Endothelial cell of umbilical vein (primary cell): ENCODE measurements around the gene ELMO2. TPM values are rescaled to one million over a fixed set of nuclear protein-coding genes. Genes with fewer than 3 reads are reported as not detected.

Experiments used
- BruUV-seq: library from RNA; stranded (reverse); fragments of 400-500 nt; replicated peaks from 2 replicates; lab custom pipeline; 2021; lab: Mats Ljungman, UMichigan
- CTCF ChIA-PET: fragments of 300-600, 350-600 bp; sonication (Branson Sonifier 250); formaldehyde crosslinking; loops from one replicate; lab custom pipeline; 2021; ENCODE audit warnings: antibody characterized with exemption, inconsistent platforms; lab: Charles Lee
- POLR2A ChIA-PET: fragments of 300-600, 350-600 bp; sonication (Branson Sonifier 250); formaldehyde crosslinking; loops from one replicate; lab custom pipeline; 2021; ENCODE audit warnings: antibody characterized with exemption, inconsistent platforms; lab: Charles Lee
- DNase-seq: peaks from one replicate; pipeline ENCODE4 v3.0.0-alpha.2; 2011; ENCODE audit warnings: low read depth, low spot score
- FAIRE-seq: peaks from 2 replicates; lab custom pipeline; 2011; peaks lifted over from hg19 to GRCh38; lab: Jason Lieb, UNC
- H2AFZ ChIP-seq: 2 replicates; pipeline ENCODE4 v1.6.0; 2012; ENCODE audit warnings: low read depth, low read length, control low read depth, inconsistent platforms
- H3K27ac ChIP-seq: 2 replicates; pipeline ENCODE4 v1.5.1; 2011; ENCODE audit warnings: low read depth, mild to moderate bottlenecking, control low read depth, low read length, moderate library complexity; ENCODE audit not compliant: insufficient read depth
- H3K27me3 ChIP-seq, 2 experiments: 2 replicates each; pipeline versions ENCODE4 v1.6.0 to v1.6.1; 2011; ENCODE audit warnings: low read length in 2 of 2, mixed read lengths in 1 of 2; ENCODE audit not compliant: control insufficient read depth in 2 of 2, insufficient read depth in 2 of 2
- H3K36me3 ChIP-seq, 2 experiments: 2 replicates in 1 of 2; 3 replicates in 1 of 2; pipeline ENCODE4 v1.5.1; 2011; ENCODE audit warnings: low read length in 2 of 2, mild to moderate bottlenecking in 1 of 2, moderate library complexity in 1 of 2; ENCODE audit not compliant: control insufficient read depth in 2 of 2, insufficient read depth in 2 of 2; ENCODE audit errors: extremely low read depth in 1 of 2
- H3K4me1 ChIP-seq: 3 replicates; pipeline ENCODE4 v1.5.1; 2011; ENCODE audit warnings: mild to moderate bottlenecking, low read length; ENCODE audit not compliant: control insufficient read depth, insufficient read depth; ENCODE audit errors: extremely low read depth
- H3K4me2 ChIP-seq: 2 replicates; pipeline ENCODE4 v1.6.1; 2011; ENCODE audit warnings: low read length, control low read depth, mixed read lengths; ENCODE audit not compliant: insufficient read depth
- H3K4me3 ChIP-seq, 3 experiments: fragments of 200-600 bp in 1 of 3; sonication (generic), shearing (Covaris generic) in 1 of 3; replicated peaks in 1 of 3; 2 replicates each; pipeline ENCODE4 v1.5.1; 2011 to 2016; ENCODE audit warnings: control low read depth in 3 of 3, low read length in 3 of 3, mild to moderate bottlenecking in 2 of 3, inconsistent platforms in 1 of 3, low read depth in 1 of 3, moderate library complexity in 1 of 3; ENCODE audit not compliant: insufficient read depth in 1 of 3
- H3K79me2 ChIP-seq: 2 replicates; pipeline ENCODE4 v1.6.0; 2012; ENCODE audit warnings: low read length, inconsistent platforms; ENCODE audit not compliant: control insufficient read depth, insufficient read depth
- H3K9ac ChIP-seq: replicated peaks from 2 replicates; pipeline ENCODE3; 2011; ENCODE audit warnings: low read length, control low read depth; ENCODE audit not compliant: insufficient read depth; ENCODE audit errors: extremely low read depth
- H3K9me1 ChIP-seq: replicated peaks from 3 replicates; pipeline ENCODE4 v1.6.0; 2011; ENCODE audit warnings: mild to moderate bottlenecking, low read length; ENCODE audit not compliant: control insufficient read depth, insufficient read depth; ENCODE audit errors: extremely low read depth
- H3K9me3 ChIP-seq: replicated peaks from 2 replicates; pipeline ENCODE4 v1.5.1; 2012; ENCODE audit warnings: low read length, inconsistent platforms; ENCODE audit not compliant: control insufficient read depth, insufficient read depth
- H4K20me1 ChIP-seq: replicated peaks from 2 replicates; pipeline ENCODE3; 2011; ENCODE audit warnings: mild to moderate bottlenecking, low read length; ENCODE audit not compliant: control insufficient read depth, insufficient read depth; ENCODE audit errors: extremely low read depth
- FOS ChIP-seq: IDR thresholded peaks from 2 replicates; pipeline ENCODE4 v1.6.1; 2011; ENCODE audit warnings: mild to moderate bottlenecking, low read length, moderate library complexity, borderline replicate concordance; ENCODE audit not compliant: insufficient read depth
- GATA2 ChIP-seq: IDR thresholded peaks from 2 replicates; pipeline ENCODE4 v1.7.0; 2011; ENCODE audit warnings: low read depth, mild to moderate bottlenecking, moderate library complexity, mixed read lengths, low read length; ENCODE audit not compliant: insufficient read length, insufficient read depth
- POLR2A ChIP-seq: IDR thresholded peaks from 2 replicates; pipeline ENCODE4 v1.6.1; 2012; ENCODE audit warnings: low read depth, mild to moderate bottlenecking, control low read depth, low read length
- POLR2AphosphoS5 ChIP-seq: IDR thresholded peaks from 2 replicates; pipeline ENCODE4 v1.6.1; 2012; ENCODE audit warnings: low read depth, mild to moderate bottlenecking, control low read depth, low read length, moderate library complexity; ENCODE audit not compliant: insufficient read depth
- dilution Hi-C: fragments of 300-500 bp; cut with MboI; formaldehyde crosslinking; loops from one replicate; pipeline ENCODE4 v1.15.0; 2019; ENCODE audit warnings: low sequenced_read_pairs; ENCODE audit not compliant: extremely low pct_ligation_motif_present
- intact Hi-C: fragments of 100-400 bp; cut with micrococcal nuclease; formaldehyde crosslinking; loops from one replicate; pipeline ENCODE4 v1.10.0; 2022
- polyA plus RNA-seq, 4 experiments: library from polyadenylated mRNA; depleted of rRNA in 3 of 4; stranded (reverse) in 3 of 4; unstranded in 1 of 4; fragments of >200 nt; gene quantifications; 2 replicates each; pipeline versions ENCODE4 v1.2.1 to v1.2.3, GENCODE V29; 2011 to 2012; ENCODE audit warnings: missing spikeins in 1 of 4
- total RNA-seq: library from RNA; stranded (reverse); gene quantifications from 2 replicates; pipeline ENCODE4 v1.2.3, GENCODE V29; 2021
- TF ChIP-seq, protein P1 (sequence below), 2 donors: IDR thresholded peaks; 1 replicate in 1 of 2; 2 replicates in 1 of 2; pipeline ENCODE4 v1.5.1; 2011; ENCODE audit warnings: low read length in 2 of 2, mild to moderate bottlenecking in 2 of 2, moderate library complexity in 2 of 2, control low read depth in 1 of 2, inconsistent platforms in 1 of 2, low read depth in 1 of 2; ENCODE audit not compliant: insufficient read depth in 1 of 2; ENCODE audit errors: extremely low read depth in 1 of 2
- TF ChIP-seq, protein P2 (sequence below): IDR thresholded peaks from 2 replicates; pipeline ENCODE4 v1.6.1; 2011; ENCODE audit not compliant: insufficient read depth, insufficient read length

The ELMO2 gene
- total and polyA plus RNA-seq, 2 donors (not counting 3 experiments of a cell fraction or from before 2014, with no cell fraction given): 35.1 to 43.5 TPM

DNA sequence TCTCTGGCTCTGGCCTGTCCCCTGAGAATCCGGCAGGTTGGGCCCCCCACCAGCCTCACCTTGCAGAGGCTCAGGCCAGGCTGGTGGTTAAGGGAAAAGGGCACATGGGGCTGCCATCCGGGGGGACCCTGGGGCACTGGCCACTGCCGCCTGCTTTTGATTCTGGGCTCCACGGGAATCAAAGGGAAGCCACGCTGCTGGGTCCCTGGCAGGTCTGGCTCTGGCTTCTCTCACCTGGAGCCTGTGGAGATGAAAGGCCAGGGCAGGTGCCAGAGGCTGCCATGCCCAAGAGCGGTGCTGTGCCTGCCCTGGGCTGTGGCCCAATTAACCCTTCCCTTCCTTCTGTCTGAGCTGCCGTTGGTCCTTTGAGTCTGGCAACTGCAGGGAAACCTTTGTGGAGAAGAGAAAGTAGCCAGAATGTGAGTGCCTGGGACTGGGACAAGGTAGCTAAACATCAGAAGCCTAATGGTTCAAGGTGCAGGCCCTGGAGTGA, 88.7 kb downstream of the ELMO2 start:
- no peaks in the 10 kb centered on the region for H3K9me1 ChIP-seq
- no peak overlapping the region for H3K27ac ChIP-seq
- peaks cover 16 to 25% of the 10 kb centered on the region in 2 experiments for H3K27me3 ChIP-seq
- no peak overlapping the region for H3K4me2 ChIP-seq
- H4K20me1 ChIP-seq: no peaks in the 10 kb centered on the region
- H3K9ac ChIP-seq: no peak overlapping the region
- TF ChIP-seq, protein P1, sequence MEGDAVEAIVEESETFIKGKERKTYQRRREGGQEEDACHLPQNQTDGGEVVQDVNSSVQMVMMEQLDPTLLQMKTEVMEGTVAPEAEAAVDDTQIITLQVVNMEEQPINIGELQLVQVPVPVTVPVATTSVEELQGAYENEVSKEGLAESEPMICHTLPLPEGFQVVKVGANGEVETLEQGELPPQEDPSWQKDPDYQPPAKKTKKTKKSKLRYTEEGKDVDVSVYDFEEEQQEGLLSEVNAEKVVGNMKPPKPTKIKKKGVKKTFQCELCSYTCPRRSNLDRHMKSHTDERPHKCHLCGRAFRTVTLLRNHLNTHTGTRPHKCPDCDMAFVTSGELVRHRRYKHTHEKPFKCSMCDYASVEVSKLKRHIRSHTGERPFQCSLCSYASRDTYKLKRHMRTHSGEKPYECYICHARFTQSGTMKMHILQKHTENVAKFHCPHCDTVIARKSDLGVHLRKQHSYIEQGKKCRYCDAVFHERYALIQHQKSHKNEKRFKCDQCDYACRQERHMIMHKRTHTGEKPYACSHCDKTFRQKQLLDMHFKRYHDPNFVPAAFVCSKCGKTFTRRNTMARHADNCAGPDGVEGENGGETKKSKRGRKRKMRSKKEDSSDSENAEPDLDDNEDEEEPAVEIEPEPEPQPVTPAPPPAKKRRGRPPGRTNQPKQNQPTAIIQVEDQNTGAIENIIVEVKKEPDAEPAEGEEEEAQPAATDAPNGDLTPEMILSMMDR (IDR thresholded peaks at IDR 0.05; ENCODE audit: extremely low read depth in 1 of 2, insufficient read depth in 1 of 2, low read depth in 1 of 2, low read length in 2 of 2): no peak
- TF ChIP-seq GATA2: no peak
- TF ChIP-seq POLR2AphosphoS5: no peak
- no peak for TF ChIP-seq POLR2A
- no peak for TF ChIP-seq FOS
- TF ChIP-seq, protein P2, sequence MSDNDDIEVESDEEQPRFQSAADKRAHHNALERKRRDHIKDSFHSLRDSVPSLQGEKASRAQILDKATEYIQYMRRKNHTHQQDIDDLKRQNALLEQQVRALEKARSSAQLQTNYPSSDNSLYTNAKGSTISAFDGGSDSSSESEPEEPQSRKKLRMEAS: no peak
- H3K36me3 ChIP-seq: no peaks in the 10 kb centered on the region
- no peak for FAIRE-seq
- intact Hi-C loops (no loop called here), dilution Hi-C loops (no loop called here)
- H2AFZ ChIP-seq: no peak overlapping the region
- ChIA-PET CTCF (no interaction called here), POLR2A (no interaction called here)
- H3K4me3 ChIP-seq: no peak overlapping the region
- no peaks in the 10 kb centered on the region for H3K4me1 ChIP-seq
- no peak for DNase-seq
- BruUV-seq: no TSS peak
- H3K9me3 ChIP-seq: no peaks in the 10 kb centered on the region
- no peaks in the 10 kb centered on the region for H3K79me2 ChIP-seq
